ENCODE data around the gene CLTA.
"Not testable (repeated sequence)": the region's sequence is repeated elsewhere in the genome, so short reads cannot be mapped to it uniquely, and the experiment has no call there.

The CLTA gene

GRCh38 chr9:36248061-36248460 lies 57.3 kb downstream of the CLTA start:
- FAIRE-seq, result not testable (repeated sequence)

- FAIRE-seq, result no peak
These were observed 58.5 kb downstream of the CLTA start for GRCh38 chr9:36249189-36249588.

DNA sequence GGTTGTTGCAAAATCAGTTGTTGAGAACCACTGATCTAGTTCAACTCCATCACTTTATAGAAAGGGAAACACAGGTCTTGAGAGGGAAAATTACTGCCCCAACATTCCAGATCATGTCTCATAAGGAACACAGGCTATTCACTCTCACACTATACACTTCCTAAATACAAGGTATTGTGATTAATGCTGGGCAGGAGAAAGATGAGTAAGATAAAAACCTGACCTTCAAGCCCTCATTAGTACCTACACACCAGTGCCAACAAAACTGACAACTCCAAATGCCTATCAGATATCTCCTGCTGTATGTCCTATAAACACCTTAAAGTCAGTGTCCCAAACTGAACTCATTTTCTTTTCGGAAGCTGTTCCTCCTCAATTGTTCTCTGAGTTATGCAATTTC lies 59.4 kb downstream of the CLTA start:
- FAIRE-seq, result no peak

GRCh38 chr9:36251428-36251827 lies 60.7 kb downstream of the CLTA start:
- FAIRE-seq, result no peak

DNA sequence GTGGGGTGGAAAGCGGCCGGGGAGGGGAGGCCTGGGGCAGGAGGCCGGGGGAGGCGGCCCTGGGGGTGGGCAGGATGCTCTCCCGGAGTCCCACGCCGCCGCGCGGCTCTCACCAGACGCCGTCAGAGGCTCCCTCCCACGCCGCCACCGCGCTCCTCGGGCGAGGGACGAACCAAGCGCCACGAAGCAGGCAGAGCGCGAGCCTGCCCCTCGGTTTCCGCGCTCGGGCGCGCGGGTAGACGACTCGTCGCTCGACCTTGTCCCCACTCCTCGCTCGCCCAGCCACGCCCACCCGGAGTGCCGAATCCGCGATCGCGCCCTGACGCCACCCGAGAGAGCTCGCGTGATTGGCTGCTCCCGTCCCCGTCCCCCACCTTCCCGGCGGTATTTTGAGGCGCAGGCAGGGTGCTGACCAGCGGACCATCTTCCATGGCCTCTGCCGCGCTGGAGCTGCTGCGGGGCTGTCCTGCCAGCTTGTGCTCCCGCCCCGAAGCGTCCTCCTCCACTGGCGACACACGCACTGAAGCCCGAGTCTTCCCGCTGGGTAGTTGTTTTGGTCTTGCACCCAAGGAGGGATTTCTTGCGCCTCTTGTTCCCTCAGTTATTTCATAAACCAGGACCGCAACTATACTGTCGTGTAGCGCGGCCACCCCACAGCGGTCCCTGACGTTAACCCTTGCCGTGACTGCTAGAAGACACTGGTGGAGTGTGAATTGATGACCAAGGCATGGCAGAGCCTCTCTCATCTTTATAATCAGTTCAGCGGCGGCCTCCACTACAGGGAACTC lies 67.7 kb downstream of the CLTA start, which contains the start of gene GNE:
Gene GNE (minus strand): TSS at position 241 of the 788 bp plus-strand sequence. CDS start 9,093 bp downstream, outside the sequence.
- FAIRE-seq, result no peak

- FAIRE-seq, result no peak
These were observed 68.3 kb downstream of the CLTA start for GRCh38 chr9:36258996-36259533.

Data from islet of Langerhans (tissue), 1 donor.